GM12878 (cell line): Measurements from ENCODE around the gene ANK3. TPM values are rescaled to one million over a fixed set of nuclear protein-coding genes. Genes with fewer than 3 reads are reported as not detected.

Experiments used
- ATAC-seq: fragments of 200-7000 bp; cut with Tn5 transposase; 3 replicates; pipeline ENCODE4 v1.9.1; 2020; ENCODE audit warnings: mild to moderate bottlenecking, moderate library complexity
- BruUV-seq: library from RNA; stranded (reverse); fragments of 400-500 nt; replicated peaks from 2 replicates; lab custom pipeline; 2021; lab: Mats Ljungman, UMichigan
- CTCF ChIA-PET: fragments of 300-600 bp; sonication (Branson Sonifier 250); formaldehyde crosslinking; extraction: SDS; loops from one replicate; lab custom pipeline; 2021; ENCODE audit warnings: inconsistent platforms; lab: Yijun Ruan, JAX
- POLR2A ChIA-PET: fragments of 350-600 bp; formaldehyde crosslinking; extraction: SDS; loops from one replicate; lab custom pipeline; 2021; ENCODE audit warnings: inconsistent platforms; lab: Charles Lee
- RAD21 ChIA-PET: fragments of 300-600 bp; sonication (Branson Sonifier 250); formaldehyde crosslinking; loops from one replicate; lab custom pipeline; 2023; ENCODE audit warnings: antibody characterized with exemption; ENCODE audit not compliant: unreplicated experiment; lab: Charles Lee
- SMC1A ChIA-PET: fragments of 300-600 bp; sonication (Branson Sonifier 250); formaldehyde crosslinking; loops from one replicate; lab custom pipeline; 2023; ENCODE audit not compliant: unreplicated experiment, uncharacterized antibody; lab: Charles Lee
- DNase-seq: peaks from one replicate; pipeline ENCODE4 v3.0.0-alpha.2; 2011; ENCODE audit warnings: low read depth, low spot score
- FAIRE-seq: peaks from 3 replicates; lab custom pipeline; 2011; peaks lifted over from hg19 to GRCh38; lab: Jason Lieb, UNC
- H2AFZ ChIP-seq: 2 replicates; pipeline ENCODE4 v1.6.0; 2011; ENCODE audit warnings: low read depth, low read length, control low read depth; ENCODE audit not compliant: control insufficient read depth
- H3K27ac ChIP-seq: 2 replicates; pipeline ENCODE4 v1.5.1; 2011; ENCODE audit warnings: control low read depth; ENCODE audit not compliant: control insufficient read depth, insufficient read depth
- H3K27me3 ChIP-seq, 2 experiments: replicated peaks in 1 of 2; 2 replicates each; pipeline versions ENCODE4 v1.6.0 to v1.6.1; 2011; ENCODE audit warnings: low read length in 1 of 2; ENCODE audit not compliant: control insufficient read depth in 2 of 2, insufficient read depth in 2 of 2
- H3K36me3 ChIP-seq, 2 experiments: 2 replicates each; pipeline ENCODE4 v1.5.1; 2011; ENCODE audit warnings: low read length in 1 of 2; ENCODE audit not compliant: control insufficient read depth in 2 of 2, insufficient read depth in 2 of 2
- H3K4me1 ChIP-seq: 2 replicates; pipeline ENCODE4 v1.6.1; 2011; ENCODE audit warnings: mild to moderate bottlenecking, low read length, moderate library complexity, mixed read lengths; ENCODE audit not compliant: control insufficient read depth, insufficient read depth
- H3K4me2 ChIP-seq: 2 replicates; pipeline ENCODE4 v1.6.0; 2011; ENCODE audit warnings: control low read depth; ENCODE audit not compliant: control insufficient read depth, insufficient read depth
- H3K4me3 ChIP-seq: fragments of 200-600 bp; sonication (generic); 2 replicates; pipeline ENCODE4 v1.5.1; 2016
- H3K79me2 ChIP-seq: 2 replicates; pipeline ENCODE4 v1.6.0; 2011; ENCODE audit warnings: low read length; ENCODE audit not compliant: control insufficient read depth, insufficient read depth
- H3K9ac ChIP-seq: 2 replicates; pipeline ENCODE4 v1.8.0; 2011; ENCODE audit warnings: low read length, control low read depth, mixed read lengths; ENCODE audit not compliant: control insufficient read depth, insufficient read depth
- H3K9me3 ChIP-seq: replicated peaks from 3 replicates; pipeline ENCODE4 v1.5.1; 2011; ENCODE audit warnings: mild to moderate bottlenecking, low read length; ENCODE audit not compliant: control insufficient read depth, insufficient read depth
- H4K20me1 ChIP-seq: 2 replicates; pipeline ENCODE4 v1.6.0; 2011; ENCODE audit not compliant: control insufficient read depth, insufficient read depth
- ATF2 ChIP-seq: IDR thresholded peaks from 2 replicates; pipeline ENCODE4 v1.6.1; 2012; ENCODE audit warnings: low read length, inconsistent platforms
- CREB1 ChIP-seq: IDR thresholded peaks from 2 replicates; pipeline ENCODE4 v1.6.1; 2012; ENCODE audit warnings: low read depth, mild to moderate bottlenecking, inconsistent platforms
- E4F1 ChIP-seq: fragments of 450-650 bp; IDR thresholded peaks from 2 replicates; pipeline ENCODE4 v1.6.1; 2018; ENCODE audit warnings: borderline replicate concordance, mild to moderate bottlenecking; ENCODE audit not compliant: partially characterized antibody
- KAT2A ChIP-seq: conservative IDR thresholded peaks from 2 replicates; pipeline ENCODE4 v1.6.1; 2011; ENCODE audit warnings: low read depth, low read length; ENCODE audit not compliant: control insufficient read depth
- MEF2A ChIP-seq: IDR thresholded peaks from 2 replicates; pipeline ENCODE4 v1.6.1; 2011; ENCODE audit warnings: low read depth, mild to moderate bottlenecking, low read length, moderate library complexity; ENCODE audit not compliant: insufficient read depth
- PAX8 ChIP-seq: fragments of 450-650 bp; IDR thresholded peaks from 2 replicates; pipeline ENCODE4 v1.6.1; 2017; ENCODE audit warnings: mild to moderate bottlenecking, moderate library complexity
- PML ChIP-seq: IDR thresholded peaks from 2 replicates; pipeline ENCODE4 v1.6.1; 2012; ENCODE audit warnings: low read length, inconsistent platforms
- RB1 ChIP-seq: fragments of 450-650 bp; formaldehyde crosslinking; IDR thresholded peaks from 2 replicates; pipeline ENCODE4 v1.6.1; 2017; ENCODE audit warnings: mild to moderate bottlenecking, borderline replicate concordance
- SMAD1 ChIP-seq: fragments of 450-650 bp; IDR thresholded peaks from 2 replicates; pipeline ENCODE4 v1.6.1; 2018; ENCODE audit warnings: mild to moderate bottlenecking, low read depth; ENCODE audit not compliant: partially characterized antibody
- YY1 ChIP-seq: IDR thresholded peaks from 2 replicates; pipeline ENCODE4 v1.6.1; 2011; ENCODE audit warnings: low read depth, mild to moderate bottlenecking, low read length
- ZSCAN29 ChIP-seq: fragments of 450-650 bp; IDR thresholded peaks from 2 replicates; pipeline ENCODE4 v1.6.1; 2017; ENCODE audit warnings: mild to moderate bottlenecking, moderate library complexity
- WGBS: methylation state at CpG from one replicate; pipeline ENCODE4 v1.1.6; 2016; ENCODE audit warnings: low lambda C conversion rate; ENCODE audit not compliant: insufficient replicate concordance, insufficient coverage; ENCODE audit errors: missing lambda C conversion rate; 5-methylcytosine and 5-hydroxymethylcytosine counted together
- in situ Hi-C: fragments of 300-500 bp; cut with MboI; formaldehyde crosslinking; loops from 9 replicates; pipeline ENCODE4 v1.14.3; 2018; ENCODE audit warnings: mixed read lengths
- intact Hi-C: fragments of 100-400 bp; cut with micrococcal nuclease; formaldehyde crosslinking; loops from one replicate; pipeline ENCODE4 v1.14.2; 2022; ENCODE audit not compliant: unreplicated experiment
- polyA plus RNA-seq, 11 experiments: library from polyadenylated mRNA; depleted of rRNA in 4 of 11; unstranded in 6 of 11; stranded (reverse) in 5 of 11; fragments of >200 nt; fragmentation: Nextera tagmentation in 4 of 11; fragmentation: Illumina TruSeq in 1 of 11; extraction: Ambion mirVana in 4 of 11; extraction: Trizol in 1 of 11; gene quantifications; 1 replicate in 1 of 11; 2 replicates in 10 of 11; pipeline versions ENCODE4 v1.2.1 to v1.2.3, GENCODE V29; 2011 to 2016; ENCODE audit warnings: inconsistent platforms in 2 of 11, missing spikeins in 2 of 11, low read depth in 1 of 11
- total RNA-seq, 4 experiments: library from RNA; depleted of rRNA in 3 of 4; stranded (reverse); fragments of >200 nt in 3 of 4; fragmentation: Illumina TruSeq in 1 of 4; extraction: Trizol in 1 of 4; gene quantifications; 2 replicates each; pipeline versions ENCODE4 v1.2.1 to v1.2.3, GENCODE V29; 2013 to 2021
- TF ChIP-seq, protein P1 (sequence below): IDR thresholded peaks from 2 replicates; pipeline ENCODE4 v1.6.1; 2011; ENCODE audit warnings: borderline replicate concordance, low read depth, mild to moderate bottlenecking, moderate library complexity, low read length; ENCODE audit not compliant: insufficient read depth, poor library complexity, severe bottlenecking

Gene ANK3
- total and polyA plus RNA-seq, 10 of the 15 experiments (the other 5 are each of a cell fraction or from before 2014, with no cell fraction given), result 0.06 to 0.82 (median 0.20) TPM; not detected in 2

DNA sequence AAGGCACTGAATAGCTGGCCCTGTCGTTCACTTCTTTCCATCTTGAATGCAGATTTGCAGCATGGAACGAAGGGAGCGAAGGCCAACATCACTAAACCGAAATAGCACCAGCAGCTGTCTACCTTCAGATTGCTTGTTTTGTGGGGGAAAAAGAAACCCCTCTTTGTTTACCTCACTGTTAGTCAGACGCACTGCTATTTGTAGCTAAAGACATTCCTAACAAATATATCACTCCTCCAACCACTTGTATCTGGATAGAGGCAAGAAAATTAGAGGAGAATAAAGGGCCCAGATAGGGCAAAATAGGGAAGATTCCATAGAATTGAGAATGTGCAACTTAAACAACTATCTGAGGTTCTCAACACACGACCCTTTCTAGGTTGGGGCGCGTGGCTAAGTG lies 26.5 kb downstream of the ANK3 start (continued):
- TF ChIP-seq E4F1 (no peak), PML (no peak)
- TF ChIP-seq, all 136 proteins: peak for 0

- in situ Hi-C loops, result no loop called here
- no peak overlapping the region for H3K9ac ChIP-seq
- no peaks in the 10 kb centered on the region for H3K79me2 ChIP-seq
- RAD21 ChIA-PET, result no interaction called here
- FAIRE-seq (no peak), DNase-seq (no peak), ATAC-seq (no peak)
- H3K27me3 ChIP-seq, result 0 out of 4 replicates have a peak, but pooled peaks cover 0 to 2% of the 10 kb centered on the region in 2 experiments
- H3K4me3 ChIP-seq, result no peak overlapping the region
- no peaks in the 10 kb centered on the region for H3K36me3 ChIP-seq
- H2AFZ ChIP-seq, result no peak overlapping the region
- POLR2A ChIA-PET, result no interaction called here
- H3K27ac ChIP-seq, result no peak overlapping the region
- TF ChIP-seq MEF2A (no peak), ZSCAN29 (no peak), SMAD1 (no peak), YY1 (no peak), KAT2A (no peak), RB1 (no peak), CREB1 (no peak), ATF2 (no peak), PAX8 (no peak)
- TF ChIP-seq, protein P1, sequence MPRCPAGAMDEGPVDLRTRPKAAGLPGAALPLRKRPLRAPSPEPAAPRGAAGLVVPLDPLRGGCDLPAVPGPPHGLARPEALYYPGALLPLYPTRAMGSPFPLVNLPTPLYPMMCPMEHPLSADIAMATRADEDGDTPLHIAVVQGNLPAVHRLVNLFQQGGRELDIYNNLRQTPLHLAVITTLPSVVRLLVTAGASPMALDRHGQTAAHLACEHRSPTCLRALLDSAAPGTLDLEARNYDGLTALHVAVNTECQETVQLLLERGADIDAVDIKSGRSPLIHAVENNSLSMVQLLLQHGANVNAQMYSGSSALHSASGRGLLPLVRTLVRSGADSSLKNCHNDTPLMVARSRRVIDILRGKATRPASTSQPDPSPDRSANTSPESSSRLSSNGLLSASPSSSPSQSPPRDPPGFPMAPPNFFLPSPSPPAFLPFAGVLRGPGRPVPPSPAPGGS, result no peak
- H4K20me1 ChIP-seq, result no peaks in the 10 kb centered on the region
- no peaks in the 10 kb centered on the region for H3K9me3 ChIP-seq
- no peak overlapping the region for H3K4me2 ChIP-seq
- 68% methylated on average over 6 of the region's 6 CpGs for WGBS
- peaks cover 2% of the 10 kb centered on the region for H3K4me1 ChIP-seq
- intact Hi-C loops, result no loop called here
- SMC1A ChIA-PET, result interaction anchor here (1.1 kb wide), 2 partner anchors 11 to 15 kb away, joined by 4 read pairs; no protein-coding TSS in a partner anchor
- BruUV-seq, result no TSS peak
- CTCF ChIA-PET, result interaction anchor here (1.0 kb wide), 1 partner anchor 124 kb away, joined by 3 read pairs; no protein-coding TSS in a partner anchor
Observed at GRCh38 chr10:60362461-60362860, 27.2 kb downstream of the ANK3 start.
